ENCODE data around the gene PLET1.

- TF ChIP-seq MYC (IDR thresholded peaks at IDR 0.05; ENCODE audit: low read depth, low read length) (no peak), CTCF (IDR thresholded peaks at IDR 0.05; ENCODE audit: extremely low read depth in 1 of 2, insufficient read depth in 1 of 2, low read depth in 1 of 2, low read length in 2 of 2) (no peak), POLR2A (IDR thresholded peaks at IDR 0.05; ENCODE audit: low read depth, low read length) (no peak)
Observed at GRCh38 chr11:112290493-112290850, 29.8 kb upstream of the PLET1 start.

Data from endothelial cell of umbilical vein (primary cell).